GM19238 (cell line): ENCODE results near the gene TMEM245.

ENCODE experiments used
- DNase-seq: peaks from one replicate; pipeline ENCODE4 v3.0.0; 2011; ENCODE audit warnings: low spot score; ENCODE audit not compliant: insufficient read length

The TMEM245 gene

DNA sequence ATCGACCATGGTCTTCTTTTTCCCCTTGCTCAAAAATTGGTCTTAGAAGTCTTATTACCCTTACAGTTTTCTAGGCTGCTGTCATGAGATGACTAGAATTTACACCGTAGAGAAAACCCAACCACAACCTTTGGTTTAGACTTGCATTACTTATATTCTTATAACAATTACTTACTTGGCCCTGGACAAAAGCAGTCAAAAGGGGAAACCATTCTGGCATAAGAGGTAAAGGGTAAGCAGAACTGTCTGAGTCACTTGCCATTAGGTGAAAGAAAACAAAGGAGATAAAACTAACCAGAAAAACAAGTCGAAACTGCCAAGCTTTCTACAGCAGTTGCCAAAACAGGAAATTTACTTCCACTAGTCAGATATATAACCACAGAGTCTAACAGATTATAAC, 17.9 kb downstream of the TMEM245 start:
- peak; percentile 11 for DNase-seq

GRCh38 chr9:109101202-109101595, 18.5 kb downstream of the TMEM245 start:
- no peak for DNase-seq

DNA sequence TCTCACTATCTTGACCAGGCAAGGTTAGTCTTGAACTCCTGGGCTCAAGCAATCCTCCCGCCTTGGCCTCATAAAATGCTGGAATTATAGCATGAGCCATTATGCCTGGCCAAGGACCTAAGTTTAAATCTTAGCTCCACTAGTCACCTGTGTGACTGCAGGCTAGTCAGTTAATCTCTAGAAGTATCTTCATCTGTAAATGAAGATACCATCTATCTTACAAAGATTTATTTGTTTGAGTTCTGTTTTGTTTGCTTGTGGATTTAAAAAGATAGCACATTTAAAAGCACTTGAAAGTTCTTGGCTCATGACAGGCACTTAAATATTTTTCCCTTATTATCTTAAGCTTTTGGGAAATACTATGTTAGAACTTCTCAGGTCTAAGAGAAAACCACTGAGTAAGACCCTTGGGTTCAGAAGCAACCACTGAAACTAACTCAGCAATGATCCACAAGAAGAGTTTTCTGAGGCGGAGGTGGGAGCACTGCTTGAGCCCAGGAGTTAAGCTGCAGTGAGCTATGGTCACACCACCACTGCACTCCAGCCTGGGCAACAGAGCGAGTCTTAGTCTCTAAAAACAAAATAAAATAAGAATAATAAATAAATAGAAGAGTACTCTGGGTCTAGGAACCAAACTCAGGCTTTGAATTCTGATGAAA, 19.1 kb downstream of the TMEM245 start:
- no peak for DNase-seq

DNA sequence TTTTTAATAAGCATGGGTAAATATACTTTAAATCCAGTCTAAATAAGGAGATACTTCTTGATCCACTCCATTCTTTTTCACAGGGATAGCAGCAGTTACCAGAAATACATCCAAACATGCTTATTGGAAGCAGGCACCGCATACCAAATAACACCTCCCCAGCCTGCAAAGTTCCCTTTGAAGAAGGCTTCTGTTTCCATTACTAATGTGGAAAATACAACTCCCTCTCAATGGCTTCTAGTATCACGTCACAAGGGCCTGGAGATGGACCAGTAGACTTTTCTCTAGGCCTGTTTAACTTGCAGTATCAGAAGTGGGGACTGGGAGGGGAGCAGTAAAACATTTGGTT, 20.8 kb downstream of the TMEM245 start:
- no peak for DNase-seq

DNA sequence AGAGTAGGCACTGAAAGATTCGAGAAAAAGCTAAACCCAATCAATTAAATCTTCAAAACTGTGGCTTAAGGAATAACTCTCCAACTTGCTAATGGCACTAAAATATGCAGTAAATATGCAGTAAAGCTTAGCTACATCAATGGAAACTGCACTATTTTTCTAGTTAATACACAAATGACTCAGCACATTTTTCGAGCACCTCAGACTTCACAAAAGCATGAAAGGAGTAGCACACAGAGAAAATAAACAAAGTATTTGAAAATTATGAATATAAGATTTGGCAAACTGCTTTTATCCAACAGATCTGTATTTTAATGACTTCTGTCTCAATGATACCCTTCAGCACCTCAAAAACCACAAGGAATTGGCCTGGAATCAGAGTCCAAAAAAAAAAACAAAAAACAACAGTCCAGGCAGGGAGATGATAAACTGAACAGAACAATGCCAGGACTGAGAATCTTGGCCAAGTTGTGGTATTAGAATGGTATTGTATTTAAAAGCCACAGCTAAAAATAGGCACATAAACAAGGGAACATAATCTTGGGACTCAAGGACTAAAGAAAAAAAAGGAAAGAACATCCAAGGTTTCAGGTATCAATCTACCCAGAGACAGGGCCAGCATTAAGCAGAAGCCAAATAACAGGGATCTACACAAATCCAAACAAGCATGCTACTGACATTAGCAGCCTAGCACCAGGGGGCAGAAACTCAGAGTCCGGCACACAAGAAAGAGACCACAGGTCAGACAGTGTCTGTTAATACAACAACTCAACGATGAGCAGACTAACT, 21.4 kb downstream of the TMEM245 start:
- DNase-seq, result no peak

GRCh38 chr9:109097146-109097545, 22.6 kb downstream of the TMEM245 start:
- DNase-seq, result no peak

GRCh38 chr9:109095321-109095720, 24.4 kb downstream of the TMEM245 start:
- DNase-seq, result no peak

- DNase-seq, result no peak
These were observed 25.5 kb downstream of the TMEM245 start for GRCh38 chr9:109094268-109094667.

DNA sequence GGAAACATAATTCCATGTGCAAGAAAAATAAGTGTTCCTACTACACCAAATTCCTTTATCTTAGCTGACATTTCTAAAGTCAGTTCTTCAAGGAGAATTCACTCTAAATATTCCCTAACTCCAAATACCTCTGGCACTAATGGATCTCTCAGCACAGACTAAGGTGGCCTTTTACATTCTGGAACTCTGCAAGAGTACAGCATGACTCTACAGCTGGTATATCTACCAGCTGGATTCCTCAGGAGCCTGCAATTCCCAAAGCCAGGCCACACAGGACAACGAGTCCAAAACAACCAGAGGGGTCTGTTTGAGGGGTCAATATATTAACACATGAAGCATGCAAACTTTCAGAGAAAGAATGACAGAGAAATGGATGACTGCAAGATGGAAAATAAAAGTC, 27.2 kb downstream of the TMEM245 start:
- no peak for DNase-seq

GRCh38 chr9:109092051-109092580, 27.6 kb downstream of the TMEM245 start:
- DNase-seq, result no peak

DNA sequence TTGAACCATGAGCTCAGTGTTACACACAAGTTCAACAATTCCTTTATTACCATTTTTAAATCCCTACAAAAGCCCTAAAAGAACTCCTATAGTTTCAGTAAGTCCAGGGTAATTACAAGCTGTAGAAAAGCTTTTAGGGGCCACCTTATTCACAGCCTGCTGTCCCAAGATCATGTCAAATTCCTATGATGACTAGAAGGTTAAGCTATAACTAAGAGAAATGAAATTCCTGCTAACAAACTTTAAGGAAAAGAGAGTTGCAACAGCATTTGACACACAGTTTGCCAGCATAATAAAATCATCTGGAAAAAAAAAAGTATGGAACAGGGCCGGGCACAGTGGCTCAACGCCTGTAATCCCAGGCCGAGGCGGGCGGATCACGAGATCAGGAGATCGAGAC, 31.5 kb downstream of the TMEM245 start:
- DNase-seq, result no peak

DNA sequence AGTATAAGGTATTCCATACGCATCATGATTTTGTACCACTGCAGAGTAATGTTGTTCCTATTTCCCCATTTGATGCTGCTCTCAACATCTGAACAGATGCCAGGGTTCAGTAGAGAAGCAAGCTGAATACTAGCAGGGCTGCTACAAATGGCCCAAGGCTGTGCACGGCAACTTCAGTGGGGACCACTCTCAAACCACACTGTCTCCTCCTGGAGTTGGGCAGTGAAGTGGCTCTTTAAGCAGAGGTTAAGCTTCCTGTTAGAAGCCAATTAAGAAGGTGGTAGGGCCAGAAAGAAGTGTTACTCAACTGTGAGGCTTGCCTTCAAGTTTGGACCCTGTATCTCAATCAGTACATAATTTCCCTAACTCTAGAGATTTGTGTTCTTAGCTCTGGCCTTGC, 32.0 kb downstream of the TMEM245 start:
- no peak for DNase-seq

GRCh38 chr9:109086221-109086620, 33.5 kb downstream of the TMEM245 start:
- no peak for DNase-seq

GRCh38 chr9:109085510-109085909, 34.2 kb downstream of the TMEM245 start:
- no peak for DNase-seq

DNA sequence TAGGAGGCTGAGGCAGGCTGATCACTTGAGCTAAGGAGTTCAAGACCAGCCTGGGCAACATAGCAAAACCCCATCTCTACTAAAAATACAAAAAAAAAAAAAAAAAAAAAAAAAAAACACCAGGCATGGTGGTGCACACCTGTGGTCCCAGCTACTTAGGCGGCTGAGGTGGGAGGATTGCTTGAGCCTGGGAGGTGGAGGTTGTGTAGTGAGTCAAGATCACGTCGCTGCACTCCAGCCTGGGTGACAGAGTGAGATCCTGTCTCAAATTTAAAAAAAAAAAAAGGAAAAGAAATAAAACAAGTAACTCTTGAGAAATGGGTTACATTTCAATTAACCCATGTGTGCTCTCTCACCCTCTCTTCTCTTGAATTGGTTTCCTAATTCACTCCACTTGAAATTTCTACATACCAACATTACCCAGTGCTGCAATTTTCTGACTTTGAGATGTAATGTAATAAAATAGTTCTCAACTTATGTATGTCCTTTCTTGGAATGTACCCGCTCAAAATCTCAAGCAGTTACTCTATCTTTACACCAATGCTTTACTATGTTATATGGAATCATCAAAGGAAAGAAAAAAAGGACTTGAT, 35.8 kb downstream of the TMEM245 start:
- no peak for DNase-seq

- no peak for DNase-seq
These were observed 36.6 kb downstream of the TMEM245 start for GRCh38 chr9:109083141-109083540.

GRCh38 chr9:109082091-109082620, 37.6 kb downstream of the TMEM245 start:
- DNase-seq, result no peak

DNA sequence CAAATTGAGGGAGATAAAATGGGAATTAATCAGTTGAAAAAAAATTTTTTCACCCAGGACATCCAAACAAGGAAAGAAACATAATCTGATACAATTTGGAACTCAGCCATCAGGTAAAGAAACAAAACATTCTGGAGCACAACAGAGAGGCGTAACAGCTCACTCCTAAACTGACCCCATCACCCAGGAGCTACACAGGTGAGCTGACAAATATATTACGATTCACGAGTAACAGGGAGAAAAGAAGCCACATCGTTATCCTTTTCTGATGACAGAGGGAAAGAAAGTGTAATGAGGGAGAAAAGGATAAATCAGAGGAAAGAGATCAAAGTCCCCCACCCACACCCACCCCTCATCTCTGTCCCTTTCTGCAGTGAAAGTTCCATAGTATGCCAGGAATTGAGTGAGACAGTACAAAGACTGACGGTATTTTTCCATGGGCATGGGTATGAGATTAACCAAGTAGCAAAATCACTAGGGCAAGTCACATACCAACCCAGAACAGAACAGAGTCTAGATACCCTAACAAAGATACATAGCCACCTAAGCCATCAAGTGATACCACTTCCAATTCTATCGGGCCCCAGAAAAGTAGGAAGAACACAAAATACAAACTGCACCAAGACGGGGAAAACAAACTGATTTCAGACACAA, 45.4 kb downstream of the TMEM245 start:
- no peak for DNase-seq

GRCh38 chr9:109072821-109073435, 46.8 kb downstream of the TMEM245 start:
- DNase-seq, result no peak

- DNase-seq, result no peak
These were observed 47.5 kb downstream of the TMEM245 start for GRCh38 chr9:109072133-109072692.

DNA sequence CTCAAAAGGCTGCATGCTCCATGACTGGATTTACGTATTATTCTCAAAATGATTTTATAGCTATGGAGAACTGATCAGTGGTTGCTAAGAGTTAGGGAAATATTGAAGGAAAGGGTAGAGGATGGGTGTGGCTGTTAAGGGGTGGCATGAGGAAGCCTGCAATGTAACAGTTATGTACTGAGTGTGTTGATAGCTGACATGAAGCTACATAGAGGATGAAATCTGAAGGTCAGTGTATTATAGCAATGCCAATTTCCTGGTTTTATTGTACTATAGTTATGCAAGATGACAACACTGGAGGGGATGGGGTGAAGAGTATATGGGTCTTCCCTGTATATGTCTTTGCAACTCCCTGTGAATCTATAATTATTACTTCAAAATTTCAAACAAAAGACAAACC, 51.0 kb downstream of the TMEM245 start:
- DNase-seq, result no peak
